Endothelial cell of umbilical vein (primary cell): ENCODE results near the gene UBA6. TPM values are rescaled to one million over a fixed set of nuclear protein-coding genes. Genes with fewer than 3 reads are reported as not detected.

Experiments
- BruUV-seq: library from RNA; stranded (reverse); fragments of 400-500 nt; replicated peaks from 2 replicates; lab custom pipeline; 2021; lab: Mats Ljungman, UMichigan
- CTCF ChIA-PET: fragments of 300-600, 350-600 bp; sonication (Branson Sonifier 250); formaldehyde crosslinking; loops from one replicate; lab custom pipeline; 2021; ENCODE audit warnings: antibody characterized with exemption, inconsistent platforms; lab: Charles Lee
- POLR2A ChIA-PET: fragments of 300-600, 350-600 bp; sonication (Branson Sonifier 250); formaldehyde crosslinking; loops from one replicate; lab custom pipeline; 2021; ENCODE audit warnings: antibody characterized with exemption, inconsistent platforms; lab: Charles Lee
- DNase-seq: peaks from one replicate; pipeline ENCODE4 v3.0.0-alpha.2; 2011; ENCODE audit warnings: low read depth, low spot score
- FAIRE-seq: peaks from 2 replicates; lab custom pipeline; 2011; peaks lifted over from hg19 to GRCh38; lab: Jason Lieb, UNC
- H2AFZ ChIP-seq: 2 replicates; pipeline ENCODE4 v1.6.0; 2012; ENCODE audit warnings: low read depth, low read length, control low read depth, inconsistent platforms
- H3K27ac ChIP-seq: 2 replicates; pipeline ENCODE4 v1.5.1; 2011; ENCODE audit warnings: low read depth, mild to moderate bottlenecking, control low read depth, low read length, moderate library complexity; ENCODE audit not compliant: insufficient read depth
- H3K27me3 ChIP-seq, 2 experiments: 2 replicates each; pipeline versions ENCODE4 v1.6.0 to v1.6.1; 2011; ENCODE audit warnings: low read length in 2 of 2, mixed read lengths in 1 of 2; ENCODE audit not compliant: control insufficient read depth in 2 of 2, insufficient read depth in 2 of 2
- H3K36me3 ChIP-seq, 2 experiments: 2 replicates in 1 of 2; 3 replicates in 1 of 2; pipeline ENCODE4 v1.5.1; 2011; ENCODE audit warnings: low read length in 2 of 2, mild to moderate bottlenecking in 1 of 2, moderate library complexity in 1 of 2; ENCODE audit not compliant: control insufficient read depth in 2 of 2, insufficient read depth in 2 of 2; ENCODE audit errors: extremely low read depth in 1 of 2
- H3K4me1 ChIP-seq: 3 replicates; pipeline ENCODE4 v1.5.1; 2011; ENCODE audit warnings: mild to moderate bottlenecking, low read length; ENCODE audit not compliant: control insufficient read depth, insufficient read depth; ENCODE audit errors: extremely low read depth
- H3K4me2 ChIP-seq: 2 replicates; pipeline ENCODE4 v1.6.1; 2011; ENCODE audit warnings: low read length, control low read depth, mixed read lengths; ENCODE audit not compliant: insufficient read depth
- H3K4me3 ChIP-seq, 3 experiments: fragments of 200-600 bp in 1 of 3; sonication (generic), shearing (Covaris generic) in 1 of 3; replicated peaks in 1 of 3; 2 replicates each; pipeline ENCODE4 v1.5.1; 2011 to 2016; ENCODE audit warnings: control low read depth in 3 of 3, low read length in 3 of 3, mild to moderate bottlenecking in 2 of 3, inconsistent platforms in 1 of 3, low read depth in 1 of 3, moderate library complexity in 1 of 3; ENCODE audit not compliant: insufficient read depth in 1 of 3
- H3K79me2 ChIP-seq: 2 replicates; pipeline ENCODE4 v1.6.0; 2012; ENCODE audit warnings: low read length, inconsistent platforms; ENCODE audit not compliant: control insufficient read depth, insufficient read depth
- H3K9ac ChIP-seq: replicated peaks from 2 replicates; pipeline ENCODE3; 2011; ENCODE audit warnings: low read length, control low read depth; ENCODE audit not compliant: insufficient read depth; ENCODE audit errors: extremely low read depth
- H3K9me1 ChIP-seq: replicated peaks from 3 replicates; pipeline ENCODE4 v1.6.0; 2011; ENCODE audit warnings: mild to moderate bottlenecking, low read length; ENCODE audit not compliant: control insufficient read depth, insufficient read depth; ENCODE audit errors: extremely low read depth
- H3K9me3 ChIP-seq: replicated peaks from 2 replicates; pipeline ENCODE4 v1.5.1; 2012; ENCODE audit warnings: low read length, inconsistent platforms; ENCODE audit not compliant: control insufficient read depth, insufficient read depth
- H4K20me1 ChIP-seq: replicated peaks from 2 replicates; pipeline ENCODE3; 2011; ENCODE audit warnings: mild to moderate bottlenecking, low read length; ENCODE audit not compliant: control insufficient read depth, insufficient read depth; ENCODE audit errors: extremely low read depth
- EZH2 ChIP-seq: IDR thresholded peaks from 2 replicates; pipeline ENCODE4 v1.6.1; 2012; ENCODE audit warnings: borderline replicate concordance, low read depth, mild to moderate bottlenecking, moderate library complexity, low read length, inconsistent platforms; ENCODE audit not compliant: severe bottlenecking
- FOS ChIP-seq: IDR thresholded peaks from 2 replicates; pipeline ENCODE4 v1.6.1; 2011; ENCODE audit warnings: mild to moderate bottlenecking, low read length, moderate library complexity, borderline replicate concordance; ENCODE audit not compliant: insufficient read depth
- GATA2 ChIP-seq: IDR thresholded peaks from 2 replicates; pipeline ENCODE4 v1.7.0; 2011; ENCODE audit warnings: low read depth, mild to moderate bottlenecking, moderate library complexity, mixed read lengths, low read length; ENCODE audit not compliant: insufficient read length, insufficient read depth
- JUN ChIP-seq: IDR thresholded peaks from 2 replicates; pipeline ENCODE4 v1.6.1; 2011; ENCODE audit warnings: borderline replicate concordance, low read depth; ENCODE audit not compliant: insufficient read length, insufficient read depth
- MYC ChIP-seq: IDR thresholded peaks from one replicate; pipeline ENCODE4 v1.6.1; 2011; ENCODE audit warnings: mild to moderate bottlenecking, low read depth, low read length
- POLR2A ChIP-seq: IDR thresholded peaks from 2 replicates; pipeline ENCODE4 v1.6.1; 2012; ENCODE audit warnings: low read depth, mild to moderate bottlenecking, control low read depth, low read length
- POLR2AphosphoS5 ChIP-seq: IDR thresholded peaks from 2 replicates; pipeline ENCODE4 v1.6.1; 2012; ENCODE audit warnings: low read depth, mild to moderate bottlenecking, control low read depth, low read length, moderate library complexity; ENCODE audit not compliant: insufficient read depth
- dilution Hi-C: fragments of 300-500 bp; cut with MboI; formaldehyde crosslinking; loops from one replicate; pipeline ENCODE4 v1.15.0; 2019; ENCODE audit warnings: low sequenced_read_pairs; ENCODE audit not compliant: extremely low pct_ligation_motif_present
- intact Hi-C: fragments of 100-400 bp; cut with micrococcal nuclease; formaldehyde crosslinking; loops from one replicate; pipeline ENCODE4 v1.10.0; 2022
- polyA plus RNA-seq, 4 experiments: library from polyadenylated mRNA; depleted of rRNA in 3 of 4; stranded (reverse) in 3 of 4; unstranded in 1 of 4; fragments of >200 nt; gene quantifications; 2 replicates each; pipeline versions ENCODE4 v1.2.1 to v1.2.3, GENCODE V29; 2011 to 2012; ENCODE audit warnings: missing spikeins in 1 of 4
- total RNA-seq: library from RNA; stranded (reverse); gene quantifications from 2 replicates; pipeline ENCODE4 v1.2.3, GENCODE V29; 2021
- TF ChIP-seq, protein P1 (sequence below), 2 donors: IDR thresholded peaks; 1 replicate in 1 of 2; 2 replicates in 1 of 2; pipeline ENCODE4 v1.5.1; 2011; ENCODE audit warnings: low read length in 2 of 2, mild to moderate bottlenecking in 2 of 2, moderate library complexity in 2 of 2, control low read depth in 1 of 2, inconsistent platforms in 1 of 2, low read depth in 1 of 2; ENCODE audit not compliant: insufficient read depth in 1 of 2; ENCODE audit errors: extremely low read depth in 1 of 2
- TF ChIP-seq, protein P2 (sequence below): IDR thresholded peaks from 2 replicates; pipeline ENCODE4 v1.6.1; 2011; ENCODE audit not compliant: insufficient read depth, insufficient read length

UBA6 gene
- total and polyA plus RNA-seq, 2 donors (not counting 3 experiments of a cell fraction or from before 2014, with no cell fraction given) = 30.9 to 96.4 TPM

DNA sequence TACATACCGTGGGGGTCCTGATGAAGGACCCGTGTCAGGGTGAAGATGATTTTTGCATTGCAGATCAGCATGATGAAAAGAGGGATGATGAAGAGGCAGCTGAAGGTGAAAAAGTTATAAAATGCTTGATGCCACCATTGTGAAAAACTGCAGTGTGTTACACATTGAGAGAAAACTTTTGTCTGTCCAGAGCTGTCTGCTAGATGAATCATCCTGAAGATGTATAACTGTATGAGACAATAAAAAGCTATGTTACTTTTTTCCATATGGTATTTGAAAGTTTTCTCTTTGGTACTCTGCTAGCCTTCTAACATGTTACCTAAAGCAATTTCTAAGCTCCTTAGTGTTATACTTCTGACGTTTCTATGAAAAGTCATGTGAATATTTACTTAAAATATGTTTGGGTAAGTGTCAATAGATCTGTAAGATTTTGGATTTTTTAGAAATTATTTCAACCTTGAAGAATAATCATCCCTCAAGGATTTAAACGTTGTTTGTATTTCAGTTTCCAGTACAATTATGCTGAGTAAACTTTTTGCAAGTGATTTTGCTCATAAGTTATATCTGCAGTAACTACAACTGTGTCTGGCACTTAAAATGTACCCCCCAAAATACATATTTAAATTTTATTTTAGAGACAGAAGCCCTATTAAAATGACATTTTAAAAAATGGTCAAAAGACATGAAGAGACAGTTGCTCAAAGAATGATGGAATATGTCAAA lies 43.8 kb upstream of the UBA6 start:
- POLR2A ChIA-PET = no interaction called here
- Histone ChIP-seq H2AFZ (no peak overlapping the region), H3K4me3 (no peak overlapping the region), H3K79me2 (no peaks in the 10 kb centered on the region), H3K27me3 (no peaks in the 10 kb centered on the region), H3K27ac (no peak overlapping the region), H3K9ac (no peak overlapping the region), H3K9me1 (peaks cover 3% of the 10 kb centered on the region), H3K9me3 (no peaks in the 10 kb centered on the region), H3K4me2 (no peak overlapping the region), H3K36me3 (no peaks in the 10 kb centered on the region), H3K4me1 (no peaks in the 10 kb centered on the region), H4K20me1 (no peaks in the 10 kb centered on the region)
- dilution Hi-C loops (no loop called here), intact Hi-C loops (loop anchor here (5.0 kb wide), 1 partner anchor 197 kb away; the partner anchor contains the start of gene CENPC)
- no peak for DNase-seq
- FAIRE-seq = no peak
- no TSS peak for BruUV-seq
- CTCF ChIA-PET = interaction anchor here (0.5 to 3.9 kb wide), 9 partner anchors 12 to 166 kb away, joined by 3 to 25 read pairs (median 5); partner anchors contain the start of gene UBA6
- TF ChIP-seq MYC = no peak
- no peak for TF ChIP-seq JUN
- TF ChIP-seq POLR2AphosphoS5 = no peak
- TF ChIP-seq EZH2 = no peak
- TF ChIP-seq, protein P1, sequence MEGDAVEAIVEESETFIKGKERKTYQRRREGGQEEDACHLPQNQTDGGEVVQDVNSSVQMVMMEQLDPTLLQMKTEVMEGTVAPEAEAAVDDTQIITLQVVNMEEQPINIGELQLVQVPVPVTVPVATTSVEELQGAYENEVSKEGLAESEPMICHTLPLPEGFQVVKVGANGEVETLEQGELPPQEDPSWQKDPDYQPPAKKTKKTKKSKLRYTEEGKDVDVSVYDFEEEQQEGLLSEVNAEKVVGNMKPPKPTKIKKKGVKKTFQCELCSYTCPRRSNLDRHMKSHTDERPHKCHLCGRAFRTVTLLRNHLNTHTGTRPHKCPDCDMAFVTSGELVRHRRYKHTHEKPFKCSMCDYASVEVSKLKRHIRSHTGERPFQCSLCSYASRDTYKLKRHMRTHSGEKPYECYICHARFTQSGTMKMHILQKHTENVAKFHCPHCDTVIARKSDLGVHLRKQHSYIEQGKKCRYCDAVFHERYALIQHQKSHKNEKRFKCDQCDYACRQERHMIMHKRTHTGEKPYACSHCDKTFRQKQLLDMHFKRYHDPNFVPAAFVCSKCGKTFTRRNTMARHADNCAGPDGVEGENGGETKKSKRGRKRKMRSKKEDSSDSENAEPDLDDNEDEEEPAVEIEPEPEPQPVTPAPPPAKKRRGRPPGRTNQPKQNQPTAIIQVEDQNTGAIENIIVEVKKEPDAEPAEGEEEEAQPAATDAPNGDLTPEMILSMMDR (IDR thresholded peaks at IDR 0.05; ENCODE audit: extremely low read depth in 1 of 2, insufficient read depth in 1 of 2, low read depth in 1 of 2, low read length in 2 of 2) = no peak
- TF ChIP-seq, protein P2, sequence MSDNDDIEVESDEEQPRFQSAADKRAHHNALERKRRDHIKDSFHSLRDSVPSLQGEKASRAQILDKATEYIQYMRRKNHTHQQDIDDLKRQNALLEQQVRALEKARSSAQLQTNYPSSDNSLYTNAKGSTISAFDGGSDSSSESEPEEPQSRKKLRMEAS = no peak
- TF ChIP-seq GATA2 = no peak
- no peak for TF ChIP-seq POLR2A
- no peak for TF ChIP-seq FOS
